HG03095 (cell line): ENCODE data around the gene GNMT.

ENCODE experiments used
- ATAC-seq: cut with Tn5 transposase; IDR thresholded peaks from one replicate; pipeline ENCODE4 v1.9.1; 2021; ENCODE audit warnings: moderate library complexity; ENCODE audit not compliant: unreplicated experiment

The GNMT gene

GRCh38 chr6:43011207-43011606, 50.7 kb downstream of the GNMT start:
- ATAC-seq = no peak

GRCh38 chr6:43012364-43012763, 51.8 kb downstream of the GNMT start:
- ATAC-seq = no peak

- ATAC-seq = peak; percentile 3
Observed at GRCh38 chr6:43013097-43013842, 52.7 kb downstream of the GNMT start.
